Neural cell (in vitro differentiated cells): ENCODE data around the gene CPEB2. TPM values are rescaled to one million over a fixed set of nuclear protein-coding genes. Genes with fewer than 3 reads are reported as not detected.

Experiments used
- H2AFZ ChIP-seq: fragments of 200-600, 300-800 bp; sonication (generic), shearing (Covaris generic); 2 replicates; pipeline ENCODE4 v1.6.0; 2014; ENCODE audit warnings: low read depth, mild to moderate bottlenecking, antibody characterized with exemption, low read length, moderate library complexity
- H3F3A ChIP-seq: fragments of 200-600 bp; shearing (Covaris generic); 2 replicates; pipeline ENCODE4 v1.6.1; 2016; ENCODE audit warnings: mild to moderate bottlenecking, moderate library complexity, mixed read lengths, antibody characterized with exemption, low read length; ENCODE audit not compliant: insufficient read depth, poor library complexity, severe bottlenecking
- H3K27ac ChIP-seq: fragments of 200-600, 300-800 bp; sonication (generic), shearing (Covaris generic); 2 replicates; pipeline ENCODE4 v1.5.1; 2014; ENCODE audit warnings: mild to moderate bottlenecking, low read length, moderate library complexity
- H3K27me3 ChIP-seq: fragments of 300-800, 200-600 bp; sonication (generic), shearing (Covaris generic); 2 replicates; pipeline ENCODE4 v1.6.0; 2014; ENCODE audit warnings: mild to moderate bottlenecking, low read depth, low read length, moderate library complexity; ENCODE audit not compliant: insufficient read depth
- H3K36me3 ChIP-seq: fragments of 300-800, 200-600 bp; sonication (generic), shearing (Covaris generic); 2 replicates; pipeline ENCODE4 v1.5.1; 2014; ENCODE audit warnings: mild to moderate bottlenecking, antibody characterized with exemption, low read length, moderate library complexity; ENCODE audit not compliant: insufficient read depth
- H3K4me2 ChIP-seq: fragments of 300-800, 200-600 bp; sonication (generic), shearing (Covaris generic); 2 replicates; pipeline ENCODE4 v1.6.0; 2014; ENCODE audit warnings: mild to moderate bottlenecking, low read length
- H3K4me3 ChIP-seq: fragments of 300-800, 200-600 bp; sonication (generic), shearing (Covaris generic); 2 replicates; pipeline ENCODE4 v1.5.1; 2014; ENCODE audit warnings: mild to moderate bottlenecking, low read length, moderate library complexity
- H3K79me2 ChIP-seq: fragments of 200-600 bp; shearing (Covaris generic); replicated peaks from 2 replicates; pipeline ENCODE4 v1.6.0; 2014; ENCODE audit warnings: mild to moderate bottlenecking, low read length, moderate library complexity; ENCODE audit not compliant: insufficient read depth
- H3K9ac ChIP-seq: fragments of 300-800, 200-600 bp; sonication (generic), shearing (Covaris generic); 2 replicates; pipeline ENCODE4 v1.6.1; 2016; ENCODE audit warnings: mild to moderate bottlenecking, low read length, mixed read lengths
- H3K9me2 ChIP-seq: fragments of 200-600 bp; shearing (Covaris generic); 2 replicates; pipeline ENCODE4 v1.6.1; 2016; ENCODE audit warnings: mild to moderate bottlenecking, low read length, mixed read lengths; ENCODE audit not compliant: insufficient read depth
- H3K9me3 ChIP-seq: fragments of 200-600, 300-800 bp; sonication (generic), shearing (Covaris generic); 2 replicates; pipeline ENCODE4 v1.6.1; 2016; ENCODE audit warnings: mild to moderate bottlenecking, mixed run types, low read length, moderate library complexity, mixed read lengths
- H4K20me1 ChIP-seq: fragments of 200-600 bp; shearing (Covaris generic); 2 replicates; pipeline ENCODE4 v1.6.1; 2016; ENCODE audit warnings: mild to moderate bottlenecking, mixed run types; ENCODE audit not compliant: insufficient read depth
- CTCF ChIP-seq: fragments of 450-650 bp; IDR thresholded peaks from 2 replicates; pipeline ENCODE4 v1.5.1; 2014; ENCODE audit warnings: antibody characterized with exemption, mild to moderate bottlenecking, moderate library complexity; ENCODE audit not compliant: poor library complexity, severe bottlenecking
- EP300 ChIP-seq: fragments of 450-650 bp; conservative IDR thresholded peaks from 2 replicates; pipeline ENCODE4 v1.6.1; 2014; ENCODE audit warnings: antibody characterized with exemption, mild to moderate bottlenecking, moderate library complexity; ENCODE audit not compliant: poor library complexity, severe bottlenecking
- EZH2 ChIP-seq: fragments of 200-600, 300-800 bp; shearing (Covaris generic), sonication (generic); IDR thresholded peaks from 2 replicates; pipeline ENCODE4 v1.6.1; 2014; ENCODE audit warnings: antibody characterized with exemption, low read length, borderline replicate concordance, mild to moderate bottlenecking; ENCODE audit not compliant: insufficient read depth, poor library complexity, severe bottlenecking
- MXI1 ChIP-seq: fragments of 450-650 bp; conservative IDR thresholded peaks from 2 replicates; pipeline ENCODE4 v1.6.1; 2014; ENCODE audit warnings: antibody characterized with exemption, mild to moderate bottlenecking; ENCODE audit not compliant: poor library complexity, severe bottlenecking
- POLR2AphosphoS5 ChIP-seq: IDR thresholded peaks from 2 replicates; pipeline ENCODE4 v1.6.1; 2012
- RAD21 ChIP-seq: fragments of 450-650 bp; conservative IDR thresholded peaks from 2 replicates; pipeline ENCODE4 v1.6.1; 2014; ENCODE audit warnings: antibody characterized with exemption, mild to moderate bottlenecking, moderate library complexity
- SMC3 ChIP-seq: fragments of 450-650 bp; conservative IDR thresholded peaks from 2 replicates; pipeline ENCODE4 v1.6.1; 2014; ENCODE audit warnings: antibody characterized with exemption, mild to moderate bottlenecking, moderate library complexity; ENCODE audit not compliant: poor library complexity
- TAF1 ChIP-seq: IDR thresholded peaks from 2 replicates; pipeline ENCODE4 v1.6.1; 2012; ENCODE audit warnings: low read depth
- polyA plus RNA-seq: library from polyadenylated mRNA; depleted of rRNA; stranded (reverse); fragments of >200 nt; gene quantifications from 2 replicates; pipeline ENCODE4 v1.2.3, GENCODE V29; 2014
- TF ChIP-seq, protein P1 (sequence below): IDR thresholded peaks from 2 replicates; pipeline ENCODE4 v1.6.1; 2012; ENCODE audit warnings: borderline replicate concordance

Gene CPEB2
- polyA plus RNA-seq, 1 donor from 2014 or later = 12.4 TPM

GRCh38 chr4:15037923-15038541, 35.8 kb downstream of the CPEB2 start:
- TF ChIP-seq EZH2 (no peak), RAD21 (no peak), TAF1 (no peak), EP300 (no peak), SMC3 (no peak), CTCF (no peak), MXI1 (no peak), POLR2AphosphoS5 (no peak)
- TF ChIP-seq, protein P1, sequence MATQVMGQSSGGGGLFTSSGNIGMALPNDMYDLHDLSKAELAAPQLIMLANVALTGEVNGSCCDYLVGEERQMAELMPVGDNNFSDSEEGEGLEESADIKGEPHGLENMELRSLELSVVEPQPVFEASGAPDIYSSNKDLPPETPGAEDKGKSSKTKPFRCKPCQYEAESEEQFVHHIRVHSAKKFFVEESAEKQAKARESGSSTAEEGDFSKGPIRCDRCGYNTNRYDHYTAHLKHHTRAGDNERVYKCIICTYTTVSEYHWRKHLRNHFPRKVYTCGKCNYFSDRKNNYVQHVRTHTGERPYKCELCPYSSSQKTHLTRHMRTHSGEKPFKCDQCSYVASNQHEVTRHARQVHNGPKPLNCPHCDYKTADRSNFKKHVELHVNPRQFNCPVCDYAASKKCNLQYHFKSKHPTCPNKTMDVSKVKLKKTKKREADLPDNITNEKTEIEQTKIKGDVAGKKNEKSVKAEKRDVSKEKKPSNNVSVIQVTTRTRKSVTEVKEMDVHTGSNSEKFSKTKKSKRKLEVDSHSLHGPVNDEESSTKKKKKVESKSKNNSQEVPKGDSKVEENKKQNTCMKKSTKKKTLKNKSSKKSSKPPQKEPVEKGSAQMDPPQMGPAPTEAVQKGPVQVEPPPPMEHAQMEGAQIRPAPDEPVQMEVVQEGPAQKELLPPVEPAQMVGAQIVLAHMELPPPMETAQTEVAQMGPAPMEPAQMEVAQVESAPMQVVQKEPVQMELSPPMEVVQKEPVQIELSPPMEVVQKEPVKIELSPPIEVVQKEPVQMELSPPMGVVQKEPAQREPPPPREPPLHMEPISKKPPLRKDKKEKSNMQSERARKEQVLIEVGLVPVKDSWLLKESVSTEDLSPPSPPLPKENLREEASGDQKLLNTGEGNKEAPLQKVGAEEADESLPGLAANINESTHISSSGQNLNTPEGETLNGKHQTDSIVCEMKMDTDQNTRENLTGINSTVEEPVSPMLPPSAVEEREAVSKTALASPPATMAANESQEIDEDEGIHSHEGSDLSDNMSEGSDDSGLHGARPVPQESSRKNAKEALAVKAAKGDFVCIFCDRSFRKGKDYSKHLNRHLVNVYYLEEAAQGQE = no peak
- no peaks in the 10 kb centered on the region for H3F3A ChIP-seq

DNA sequence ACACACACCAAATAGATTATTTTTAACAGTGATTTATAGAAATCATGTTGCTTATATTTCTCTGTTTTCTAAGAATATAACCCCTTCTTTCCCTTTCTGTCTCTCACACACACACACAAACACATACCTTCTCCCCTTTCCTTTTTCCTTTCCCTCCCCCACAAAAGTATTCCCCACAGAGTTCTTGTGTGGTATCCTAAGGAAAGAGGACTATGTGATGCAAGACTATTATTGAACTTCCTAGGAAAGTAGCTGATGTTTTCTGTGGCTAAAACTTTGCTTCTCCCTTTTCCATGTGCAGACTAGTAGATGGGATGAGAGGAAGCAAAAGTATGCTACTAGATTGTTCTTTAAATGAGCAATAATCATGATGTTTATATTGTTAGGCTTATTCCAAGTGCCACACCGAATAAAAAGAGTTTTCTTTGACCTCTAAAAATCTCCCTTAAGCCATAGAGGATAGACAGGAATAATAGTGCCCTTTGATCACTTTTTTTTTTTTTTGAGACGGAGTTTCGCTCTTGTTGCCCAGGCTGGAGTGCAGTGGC, 38.7 kb downstream of the CPEB2 start:
- no peak overlapping the region for H3K4me2 ChIP-seq
- H3K36me3 ChIP-seq = no peaks in the 10 kb centered on the region
- H3K9me2 ChIP-seq = no peaks in the 10 kb centered on the region
- no peak overlapping the region for H3K4me3 ChIP-seq
- no peak overlapping the region for H2AFZ ChIP-seq
- no peaks in the 10 kb centered on the region for H3K27me3 ChIP-seq
- no peaks in the 10 kb centered on the region for H3F3A ChIP-seq
- no peak overlapping the region for H3K9ac ChIP-seq
- H3K27ac ChIP-seq = no peak overlapping the region
- no peaks in the 10 kb centered on the region for H4K20me1 ChIP-seq
- TF ChIP-seq EZH2 = no peak
- TF ChIP-seq RAD21 = no peak
- no peak for TF ChIP-seq SMC3
- TF ChIP-seq TAF1 = no peak
- TF ChIP-seq EP300 = no peak
- TF ChIP-seq, protein P1 = no peak
- no peak for TF ChIP-seq MXI1
- TF ChIP-seq POLR2AphosphoS5 = no peak
- no peak for TF ChIP-seq CTCF
- no peaks in the 10 kb centered on the region for H3K79me2 ChIP-seq
- H3K9me3 ChIP-seq = no peaks in the 10 kb centered on the region

More at GRCh38 chr4:15037923-15038541, 35.8 kb downstream of the CPEB2 start:
- Histone ChIP-seq H4K20me1 (no peaks in the 10 kb centered on the region), H3K27ac (no peak overlapping the region), H3K9me2 (no peaks in the 10 kb centered on the region), H3K9me3 (no peaks in the 10 kb centered on the region), H3K36me3 (peaks cover 6% of the 10 kb centered on the region), H3K27me3 (no peaks in the 10 kb centered on the region), H3K4me2 (no peak overlapping the region), H2AFZ (no peak overlapping the region), H3K9ac (no peak overlapping the region), H3K4me3 (no peak overlapping the region), H3K79me2 (no peaks in the 10 kb centered on the region)
